Neuron (in vitro differentiated cells): ENCODE data around the gene SLC6A8.

Experiments used
- H2AFZ ChIP-seq: one replicate; pipeline ENCODE4 v1.6.1; 2013; ENCODE audit warnings: low read depth, mild to moderate bottlenecking, inconsistent platforms, low read length, moderate library complexity
- H3K27me3 ChIP-seq: one replicate; pipeline ENCODE4 v1.6.1; 2013; ENCODE audit warnings: low read length; ENCODE audit not compliant: insufficient read depth
- H3K36me3 ChIP-seq: one replicate; pipeline ENCODE4 v1.6.1; 2013; ENCODE audit warnings: low read length; ENCODE audit not compliant: insufficient read depth
- H3K4me1 ChIP-seq: one replicate; pipeline ENCODE4 v1.6.1; 2013; ENCODE audit warnings: low read length; ENCODE audit not compliant: insufficient read depth
- H3K4me3 ChIP-seq: 2 replicates; pipeline ENCODE4 v1.5.1; 2013; ENCODE audit warnings: mild to moderate bottlenecking, low read length, moderate library complexity
- H3K9me3 ChIP-seq: one replicate; pipeline ENCODE4 v1.6.1; 2013; ENCODE audit warnings: low read length

SLC6A8 gene

GRCh38 chrX:153657161-153657560 lies 30.6 kb upstream of the SLC6A8 start:
- H3K36me3 ChIP-seq, result no peaks in the 10 kb centered on the region
- peaks cover 5% of the 10 kb centered on the region for H3K9me3 ChIP-seq
- no peak overlapping the region for H2AFZ ChIP-seq
- H3K27me3 ChIP-seq, result peaks cover 17% of the 10 kb centered on the region
- no peak overlapping the region for H3K4me3 ChIP-seq
- H3K4me1 ChIP-seq, result no peaks in the 10 kb centered on the region

- Histone ChIP-seq H3K4me3 (no peak overlapping the region), H2AFZ (no peak overlapping the region), H3K36me3 (no peaks in the 10 kb centered on the region), H3K9me3 (peaks cover 4% of the 10 kb centered on the region), H3K4me1 (no peaks in the 10 kb centered on the region), H3K27me3 (peaks cover 20% of the 10 kb centered on the region)
These were observed 28.5 kb upstream of the SLC6A8 start for GRCh38 chrX:153659268-153659667.

GRCh38 chrX:153662266-153662665 lies 25.5 kb upstream of the SLC6A8 start:
- Histone ChIP-seq H3K4me1 (no peaks in the 10 kb centered on the region), H3K27me3 (peaks cover 17% of the 10 kb centered on the region), H3K36me3 (no peaks in the 10 kb centered on the region), H2AFZ (no peak overlapping the region), H3K4me3 (no peak overlapping the region), H3K9me3 (peaks cover 6% of the 10 kb centered on the region)

GRCh38 chrX:153665726-153666306 lies 21.9 kb upstream of the SLC6A8 start:
- Histone ChIP-seq H3K4me1 (no peaks in the 10 kb centered on the region), H3K4me3 (no peak overlapping the region), H3K36me3 (no peaks in the 10 kb centered on the region), H3K27me3 (peaks cover 13% of the 10 kb centered on the region), H2AFZ (no peak overlapping the region), H3K9me3 (peaks cover 6% of the 10 kb centered on the region)

GRCh38 chrX:153667281-153667955 lies 20.3 kb upstream of the SLC6A8 start:
- no peaks in the 10 kb centered on the region for H3K36me3 ChIP-seq
- no peak overlapping the region for H2AFZ ChIP-seq
- no peak overlapping the region for H3K4me3 ChIP-seq
- H3K4me1 ChIP-seq, result no peaks in the 10 kb centered on the region
- peaks cover 3% of the 10 kb centered on the region for H3K9me3 ChIP-seq
- peaks cover 3% of the 10 kb centered on the region for H3K27me3 ChIP-seq

DNA sequence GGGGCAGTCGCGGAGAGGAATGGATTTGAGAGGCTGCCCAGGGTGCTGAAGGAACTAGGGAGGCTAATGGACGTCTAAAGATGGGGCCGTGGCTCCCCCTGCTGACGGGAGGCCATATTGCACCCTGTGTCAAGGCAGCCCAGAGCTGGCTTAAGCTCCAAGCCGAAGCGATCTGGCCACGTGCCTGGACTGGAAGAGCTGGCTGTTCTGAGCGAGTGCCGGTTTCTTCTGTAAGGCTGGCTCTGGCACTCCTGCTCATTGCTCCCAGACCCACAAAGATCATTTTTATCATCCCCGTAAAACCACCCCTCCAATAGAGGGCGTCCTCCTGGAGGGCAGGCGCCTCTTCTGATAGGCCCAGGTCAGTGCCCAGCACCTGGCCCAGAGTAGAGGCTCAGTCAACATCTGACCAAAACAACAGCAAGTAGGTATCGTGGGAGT lies 19.8 kb upstream of the SLC6A8 start:
- Histone ChIP-seq H3K4me3 (no peak overlapping the region), H3K9me3 (peaks cover 3% of the 10 kb centered on the region), H3K27me3 (peaks cover 2% of the 10 kb centered on the region), H2AFZ (no peak overlapping the region), H3K36me3 (no peaks in the 10 kb centered on the region), H3K4me1 (no peaks in the 10 kb centered on the region)

GRCh38 chrX:153668423-153669173 lies 19.1 kb upstream of the SLC6A8 start:
- H3K36me3 ChIP-seq, result no peaks in the 10 kb centered on the region
- peaks cover 3% of the 10 kb centered on the region for H3K9me3 ChIP-seq
- no peak overlapping the region for H2AFZ ChIP-seq
- H3K4me1 ChIP-seq, result no peaks in the 10 kb centered on the region
- no peak overlapping the region for H3K4me3 ChIP-seq
- peaks cover 2% of the 10 kb centered on the region for H3K27me3 ChIP-seq

DNA sequence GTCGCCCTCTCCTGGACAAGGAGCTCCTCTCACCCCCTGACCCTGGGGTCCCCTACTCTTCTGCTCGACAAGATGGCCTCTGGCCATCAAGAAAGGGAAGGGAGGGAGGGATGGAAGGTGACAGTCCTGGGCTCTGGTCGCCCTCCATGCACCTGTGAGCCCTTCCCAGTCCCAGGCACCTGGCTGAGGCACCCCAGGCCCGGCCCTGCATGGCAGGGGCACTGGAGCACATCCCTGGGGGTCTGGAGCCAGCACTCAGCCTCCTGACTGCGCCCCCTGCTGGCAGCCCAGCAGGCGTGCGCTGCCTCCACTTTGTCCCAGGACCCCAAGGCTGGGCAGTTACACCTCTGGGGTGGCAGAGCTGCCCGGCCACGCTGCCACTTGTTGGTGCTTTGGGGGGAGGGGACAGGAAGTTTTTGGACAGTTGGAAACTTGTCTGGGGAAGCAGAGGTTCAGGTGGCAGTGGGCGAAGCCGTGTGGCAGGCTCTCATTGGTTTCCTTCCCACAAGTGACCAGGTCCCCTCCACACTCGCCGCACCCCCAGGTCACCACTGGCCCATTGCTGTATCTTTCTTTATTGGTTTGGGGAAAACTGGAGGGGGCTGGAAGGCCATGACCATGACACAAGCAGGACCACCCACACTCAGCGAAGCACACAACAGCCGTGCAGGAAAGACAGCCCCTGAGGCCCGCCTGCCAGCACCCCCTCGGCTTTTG lies 18.4 kb upstream of the SLC6A8 start:
- H3K4me1 ChIP-seq, result no peaks in the 10 kb centered on the region
- peaks cover 5% of the 10 kb centered on the region for H3K27me3 ChIP-seq
- H2AFZ ChIP-seq, result no peak overlapping the region
- H3K9me3 ChIP-seq, result peaks cover 3% of the 10 kb centered on the region
- H3K4me3 ChIP-seq, result no peak overlapping the region
- H3K36me3 ChIP-seq, result no peaks in the 10 kb centered on the region

DNA sequence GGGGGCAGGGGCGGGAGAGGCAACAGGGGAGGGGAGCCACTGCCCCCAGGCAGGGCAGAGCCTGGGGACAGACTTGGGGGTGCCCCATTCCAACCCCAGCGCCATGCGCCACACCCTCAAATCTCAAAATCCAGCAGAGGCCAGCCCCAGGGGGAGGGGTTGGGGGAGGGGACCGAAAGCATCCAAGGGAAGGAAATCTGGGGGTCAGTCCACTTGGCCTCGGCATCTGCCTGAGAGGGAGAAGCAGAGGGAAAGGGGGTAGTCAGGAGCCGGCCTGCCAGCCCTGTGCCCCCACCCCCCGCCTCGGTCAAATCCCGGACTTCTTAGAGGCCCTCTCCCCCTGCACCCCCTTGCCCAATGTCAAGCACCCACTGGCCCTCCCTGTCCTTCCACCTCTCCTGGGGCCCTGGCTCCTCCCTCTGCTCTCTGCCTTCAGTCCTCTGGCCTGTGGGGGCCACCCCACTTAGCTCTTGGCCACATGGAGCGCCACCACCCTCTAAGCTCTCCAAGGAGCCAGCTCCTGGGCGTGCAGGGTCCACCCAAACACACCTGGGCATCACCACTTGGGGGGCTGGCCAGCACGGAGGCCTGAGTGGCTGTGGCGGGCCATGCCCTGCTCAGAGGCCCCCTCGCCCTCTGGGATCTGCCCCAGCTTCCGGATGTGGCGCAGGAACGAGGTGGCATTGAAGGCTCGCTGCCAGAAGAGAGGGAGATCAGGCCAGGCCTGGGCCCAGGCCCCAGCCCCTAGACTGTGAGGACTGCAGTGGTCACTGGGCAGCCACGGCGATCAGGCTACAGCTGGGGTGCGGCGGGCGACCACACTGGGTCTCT lies 17.6 kb upstream of the SLC6A8 start:
- Histone ChIP-seq H3K36me3 (no peaks in the 10 kb centered on the region), H3K27me3 (peaks cover 2% of the 10 kb centered on the region), H3K4me3 (no peak overlapping the region), H3K9me3 (peaks cover 3% of the 10 kb centered on the region), H3K4me1 (no peaks in the 10 kb centered on the region), H2AFZ (no peak overlapping the region)

DNA sequence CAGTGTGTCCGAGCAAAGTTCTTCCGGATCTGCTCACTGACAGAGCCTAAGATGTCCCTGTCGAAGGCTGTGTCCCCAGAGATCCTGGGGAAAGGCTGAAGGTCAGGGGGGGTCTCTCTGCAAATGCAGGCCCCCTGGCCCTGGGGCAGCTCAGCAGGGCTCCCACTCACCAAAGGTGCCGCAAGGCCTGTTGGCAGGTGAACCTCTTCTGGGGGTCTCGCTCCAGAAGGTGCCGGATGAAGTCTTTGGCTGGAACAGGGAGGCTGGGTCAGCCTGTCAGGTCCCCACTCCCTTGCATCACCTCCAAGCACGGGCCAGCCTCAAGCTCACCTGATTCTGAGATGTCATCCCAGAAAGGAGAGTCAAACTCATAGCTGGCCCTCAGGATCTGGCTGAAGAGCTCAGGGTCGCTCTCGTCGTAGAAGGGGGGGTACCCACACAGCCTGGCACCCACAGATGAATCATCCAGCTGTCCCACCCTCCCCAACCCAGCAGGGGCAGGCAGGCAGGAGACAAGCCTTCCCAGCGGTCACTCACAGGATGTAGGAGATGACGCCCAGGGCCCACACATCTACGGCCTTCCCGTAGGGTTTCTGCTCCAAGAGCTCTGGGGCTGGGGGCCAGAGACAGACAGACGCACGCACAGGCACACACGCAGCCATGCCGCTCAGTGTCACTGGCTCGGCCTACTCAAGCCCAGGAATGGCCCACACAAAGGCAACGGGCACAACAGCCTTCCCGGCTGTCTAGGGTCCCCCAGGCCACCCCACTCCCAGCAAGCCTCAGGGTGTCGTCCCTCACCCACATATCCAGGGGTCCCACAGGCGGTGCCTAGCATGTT lies 16.8 kb upstream of the SLC6A8 start:
- Histone ChIP-seq H3K36me3 (no peaks in the 10 kb centered on the region), H3K4me1 (no peaks in the 10 kb centered on the region), H2AFZ (no peak overlapping the region), H3K9me3 (no peaks in the 10 kb centered on the region), H3K27me3 (peaks cover 2% of the 10 kb centered on the region), H3K4me3 (no peak overlapping the region)

GRCh38 chrX:153671589-153672530 lies 15.9 kb upstream of the SLC6A8 start:
- Histone ChIP-seq H3K36me3 (no peaks in the 10 kb centered on the region), H3K4me1 (no peaks in the 10 kb centered on the region), H2AFZ (no peak overlapping the region), H3K4me3 (no peak overlapping the region), H3K9me3 (no peaks in the 10 kb centered on the region), H3K27me3 (peaks cover 2% of the 10 kb centered on the region)
